Measurements from ENCODE around the gene METTL2B. TPM values are rescaled to one million over a fixed set of nuclear protein-coding genes. Genes with fewer than 3 reads are reported as not detected.
"Not testable (repeated sequence)": the region's sequence is repeated elsewhere in the genome, so short reads cannot be mapped to it uniquely, and the experiment has no call there.

Gene METTL2B
- total RNA-seq, 1 donor from 2014 or later: 37.4 TPM

GRCh38 chr7:128456255-128456725, 20.3 kb upstream of the METTL2B start:
- Histone ChIP-seq H3K9me3 (no peaks in the 10 kb centered on the region), H3K4me3 (peak overlapping the region; percentile 72 to 84), H3K27ac (peak overlapping the region; percentile 90 to 96), H3K4me1 (peaks cover 4 to 18% of the 10 kb centered on the region in 2 donors), H3K27me3 (no peaks in the 10 kb centered on the region), H3K36me3 (peaks cover 0 to 4% of the 10 kb centered on the region in 2 donors)
- no peak for TF ChIP-seq CTCF (IDR thresholded peaks at IDR 0.05)
- no peak for DNase-seq (ENCODE audit: low spot score in 2 of 2)
- intact Hi-C loops (cut with DNase I): loop anchor here (5.0 kb wide), 1 partner anchor 114 kb away; the partner anchor contains the start of gene RBM28

DNA sequence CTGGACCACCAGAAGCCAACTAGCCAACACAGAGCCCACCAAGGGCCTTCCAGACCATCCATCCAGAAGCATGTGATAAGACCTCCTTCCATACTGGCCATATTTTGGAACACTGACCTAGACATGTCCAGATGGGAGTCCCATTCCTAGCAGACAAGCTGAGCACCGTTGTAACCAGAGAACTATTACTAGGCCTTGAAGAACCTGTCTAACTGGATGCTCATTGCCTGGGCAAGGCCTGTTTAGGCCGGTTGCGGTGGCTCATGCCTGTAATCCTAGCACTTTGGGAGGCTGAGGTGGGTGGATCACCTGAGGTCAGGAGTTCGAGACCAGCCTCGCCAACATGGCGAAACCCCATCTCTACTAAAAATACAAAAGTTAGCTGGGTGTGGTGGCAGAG, 19.2 kb upstream of the METTL2B start:
- peak overlapping the region in 1 of 2 donors; percentile 72 for H3K4me3 ChIP-seq
- H3K9me3 ChIP-seq; H3K36me3 ChIP-seq; H3K27me3 ChIP-seq; DNase-seq (ENCODE audit: low spot score in 2 of 2): not testable (repeated sequence)
- H3K27ac ChIP-seq: peak overlapping the region in 1 of 2 donors; percentile 43
- intact Hi-C loops (cut with DNase I): loop anchor here (5.0 kb wide), 1 partner anchor 115 kb away; the partner anchor contains the start of gene RBM28
- H3K4me1 ChIP-seq: peaks cover 4 to 18% of the 10 kb centered on the region in 2 donors

DNA sequence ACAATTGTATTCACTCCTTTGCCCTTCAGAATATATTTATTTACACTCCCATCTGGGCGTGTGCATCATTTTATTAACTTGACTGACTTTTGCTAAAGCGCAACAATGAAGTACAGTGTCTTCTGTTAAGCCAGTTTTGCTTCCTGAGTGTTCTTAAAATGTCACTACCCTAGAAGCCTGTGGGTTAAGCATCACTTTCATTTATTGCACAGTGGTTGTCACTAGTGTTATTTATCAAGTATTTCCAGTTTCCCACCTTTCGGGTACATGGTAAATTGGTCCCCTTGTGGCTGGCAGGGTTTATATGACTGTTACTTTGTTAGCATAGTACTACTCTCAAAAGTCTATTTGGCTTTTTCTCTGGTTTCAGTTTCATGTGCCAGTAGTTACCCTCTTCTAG, 17.6 kb upstream of the METTL2B start:
- no peak overlapping the region for H3K4me3 ChIP-seq
- TF ChIP-seq CTCF (IDR thresholded peaks at IDR 0.05): no peak
- peaks cover 0 to 4% of the 10 kb centered on the region in 2 donors for H3K36me3 ChIP-seq
- intact Hi-C loops (cut with DNase I): loop anchor here (1.0 to 5.0 kb wide), 4 partner anchors 32 to 117 kb away; partner anchors contain the start of genes IMPDH1 and RBM28
- H3K27ac ChIP-seq: no peak overlapping the region
- H3K4me1 ChIP-seq: peaks cover under 1 to 16% of the 10 kb centered on the region in 2 donors
- no peaks in the 10 kb centered on the region for H3K27me3 ChIP-seq
- no peaks in the 10 kb centered on the region for H3K9me3 ChIP-seq
- DNase-seq (ENCODE audit: low spot score in 2 of 2): no peak

GRCh38 chr7:128459394-128459878, 17.1 kb upstream of the METTL2B start:
- Histone ChIP-seq H3K36me3 (peaks cover 0 to 4% of the 10 kb centered on the region in 2 donors), H3K4me1 (peaks cover 0 to 15% of the 10 kb centered on the region in 2 donors), H3K4me3 (no peak overlapping the region), H3K9me3 (no peaks in the 10 kb centered on the region), H3K27ac (no peak overlapping the region), H3K27me3 (no peaks in the 10 kb centered on the region)
- peak in 1 of 2 donors; percentile 85 for DNase-seq (ENCODE audit: low spot score in 2 of 2)
- intact Hi-C loops (cut with DNase I): loop anchor here (1.0 to 5.0 kb wide), 4 partner anchors 32 to 117 kb away; partner anchors contain the start of genes IMPDH1 and RBM28
- peak; percentile 69 to 82 (median 72) for TF ChIP-seq CTCF (IDR thresholded peaks at IDR 0.05)

- no peak for TF ChIP-seq CTCF (IDR thresholded peaks at IDR 0.05)
- no peak overlapping the region for H3K4me3 ChIP-seq
- no peaks in the 10 kb centered on the region for H3K36me3 ChIP-seq
- H3K4me1 ChIP-seq: no peaks in the 10 kb centered on the region
- H3K27ac ChIP-seq: no peak overlapping the region
- H3K27me3 ChIP-seq: no peaks in the 10 kb centered on the region
- DNase-seq (ENCODE audit: low spot score in 2 of 2): no peak
- no peaks in the 10 kb centered on the region for H3K9me3 ChIP-seq
- intact Hi-C loops (cut with DNase I): no loop called here
These were observed 14.1 kb upstream of the METTL2B start for GRCh38 chr7:128462460-128462859.

DNA sequence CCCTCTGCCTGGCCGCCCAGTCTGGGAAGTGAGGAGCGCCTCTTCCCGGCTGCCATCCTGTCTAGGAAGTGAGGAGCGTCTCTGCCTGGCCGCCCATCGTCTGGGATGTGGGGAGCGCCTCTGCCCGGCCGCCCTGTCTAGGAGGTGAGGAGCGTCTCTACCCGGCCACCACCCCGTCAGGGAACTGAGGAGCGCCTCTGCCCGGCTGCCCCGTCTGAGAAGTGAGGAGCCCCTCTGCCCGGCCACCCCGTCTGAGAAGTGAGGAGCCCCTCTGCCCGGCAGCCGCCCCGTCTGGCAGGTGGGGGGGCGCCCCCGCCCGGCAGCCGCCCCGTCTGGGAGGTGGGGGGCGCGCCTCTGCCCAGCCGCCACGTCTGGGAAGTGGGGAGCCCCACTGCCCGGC, 13.2 kb upstream of the METTL2B start:
- H3K27ac ChIP-seq; H3K4me1 ChIP-seq; H3K27me3 ChIP-seq; intact Hi-C loops (cut with DNase I); H3K9me3 ChIP-seq; DNase-seq (ENCODE audit: low spot score in 2 of 2); H3K4me3 ChIP-seq; H3K36me3 ChIP-seq: not testable (repeated sequence)

DNA sequence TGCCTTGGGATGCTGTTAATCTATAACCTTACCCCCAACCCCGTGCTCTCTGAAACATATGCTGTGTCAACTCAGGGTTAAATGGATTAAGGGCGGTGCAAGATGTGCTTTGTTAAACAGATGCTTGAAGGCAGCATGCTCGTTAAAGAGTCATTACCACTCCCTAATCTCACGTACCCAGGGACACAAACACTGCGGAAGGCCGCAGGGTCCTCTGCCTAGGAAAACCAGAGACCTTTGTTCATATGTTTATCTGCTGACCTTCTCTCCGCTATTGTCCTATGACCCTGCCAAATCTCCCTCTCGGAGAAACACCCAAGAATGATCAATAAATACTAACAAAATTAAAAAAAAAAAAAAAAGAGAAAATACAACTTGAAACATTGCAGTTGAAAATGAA, 12.6 kb upstream of the METTL2B start:
- DNase-seq (ENCODE audit: low spot score in 2 of 2); H3K36me3 ChIP-seq; H3K27me3 ChIP-seq; H3K9me3 ChIP-seq; H3K27ac ChIP-seq; H3K4me3 ChIP-seq; H3K4me1 ChIP-seq; intact Hi-C loops (cut with DNase I): not testable (repeated sequence)

DNA sequence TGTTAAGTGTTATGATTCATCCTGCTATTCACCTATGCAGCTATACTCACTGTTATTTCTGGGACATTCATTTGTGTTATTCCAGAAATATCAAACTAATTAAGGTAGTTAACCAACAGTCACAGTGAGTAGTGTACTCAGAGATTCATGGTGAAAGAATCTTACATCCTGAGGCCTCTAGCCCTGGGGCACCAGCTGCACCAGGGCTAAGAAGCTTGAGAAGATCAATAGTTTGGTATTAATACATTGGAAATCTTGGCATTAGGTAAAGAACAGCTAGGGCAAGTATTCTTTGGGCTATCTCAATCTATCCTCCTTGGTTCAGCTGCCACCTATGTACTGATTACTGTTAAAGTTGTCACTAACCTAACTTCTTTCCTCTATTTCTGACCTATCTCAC, 9.7 kb upstream of the METTL2B start:
- H3K27me3 ChIP-seq; H3K27ac ChIP-seq; H3K9me3 ChIP-seq; H3K4me3 ChIP-seq; intact Hi-C loops (cut with DNase I); H3K4me1 ChIP-seq; DNase-seq (ENCODE audit: low spot score in 2 of 2); H3K36me3 ChIP-seq: not testable (repeated sequence)

- not testable (repeated sequence) for H3K27me3 ChIP-seq; DNase-seq (ENCODE audit: low spot score in 2 of 2); H3K9me3 ChIP-seq
- intact Hi-C loops (cut with DNase I): loop anchor here (2.0 kb wide), 1 partner anchor 53 kb away; no protein-coding TSS in a partner anchor
- H3K4me3 ChIP-seq: peak overlapping the region; percentile 83 to 89
- peaks cover 5 to 20% of the 10 kb centered on the region in 2 donors for H3K36me3 ChIP-seq
- peak overlapping the region; percentile 82 to 84 for H3K27ac ChIP-seq
- H3K4me1 ChIP-seq: peaks cover 4 to 10% of the 10 kb centered on the region in 2 donors
These were observed 765 bp downstream of the METTL2B start for GRCh38 chr7:128477336-128477690.

DNA sequence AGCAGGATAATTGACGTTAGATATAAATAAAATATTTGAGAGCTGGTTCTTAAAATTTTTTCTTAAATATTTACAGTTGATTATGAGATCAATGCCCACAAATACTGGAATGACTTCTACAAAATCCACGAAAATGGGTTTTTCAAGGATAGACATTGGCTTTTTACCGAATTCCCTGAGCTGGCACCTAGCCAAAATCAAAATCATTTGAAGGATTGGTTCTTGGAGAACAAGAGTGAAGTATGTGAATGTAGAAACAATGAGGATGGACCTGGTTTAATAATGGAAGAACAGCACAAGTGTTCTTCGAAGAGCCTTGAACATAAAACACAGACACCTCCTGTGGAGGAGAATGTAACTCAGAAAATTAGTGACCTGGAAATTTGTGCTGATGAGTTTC, 2.5 kb downstream of the METTL2B start:
- peaks cover 4 to 10% of the 10 kb centered on the region in 2 donors for H3K4me1 ChIP-seq
- H3K27me3 ChIP-seq; H3K27ac ChIP-seq; H3K4me3 ChIP-seq; H3K9me3 ChIP-seq; DNase-seq (ENCODE audit: low spot score in 2 of 2); intact Hi-C loops (cut with DNase I): not testable (repeated sequence)
- peaks cover 13 to 29% of the 10 kb centered on the region in 2 donors for H3K36me3 ChIP-seq
